ENCODE results near the gene KCNV2.

The KCNV2 gene

GRCh38 chr9:2717385-2717784 lies at the start of gene KCNV2:
KCNV2 (plus strand) TSS chr9:2717510; CDS start chr9:2717740, 230 bp downstream.
- DNase-seq (ENCODE audit: low spot score in 2 of 2) = no peak
- Histone ChIP-seq H3K27me3 (ENCODE audit: low read depth) (no peaks in the 10 kb centered on the region), H3K4me3 (no peak within 1 kb of the TSS), H3K36me3 (replicated peaks) (0 out of 2 replicates have a peak, but pooled peaks cover 3% of the 10 kb centered on the region), H3K9me3 (no peaks in the 10 kb centered on the region), H3K4me1 (peaks cover 3% of the 10 kb centered on the region; the same call in 1 of the 2 replicates)
- in situ Hi-C loops (cut with MboI; ENCODE audit: low sequenced_read_pairs) = no loop called here

GRCh38 chr9:2673161-2673560 lies 44.1 kb upstream of the KCNV2 start:
- Histone ChIP-seq H3K27me3 (ENCODE audit: low read depth) (no peaks in the 10 kb centered on the region), H3K36me3 (replicated peaks) (no peaks in the 10 kb centered on the region), H3K4me1 (peaks cover 12% of the 10 kb centered on the region), H3K4me3 (no peak overlapping the region), H3K9me3 (no peaks in the 10 kb centered on the region)
- in situ Hi-C loops (cut with MboI; ENCODE audit: low sequenced_read_pairs) = no loop called here
- no peak for DNase-seq (ENCODE audit: low spot score in 2 of 2)

- in situ Hi-C loops (cut with MboI; ENCODE audit: low sequenced_read_pairs) = no loop called here
- no peak for DNase-seq (ENCODE audit: low spot score in 2 of 2)
These were observed 43.0 kb upstream of the KCNV2 start for GRCh38 chr9:2674141-2674824.

GRCh38 chr9:2675834-2676233 lies 41.5 kb upstream of the KCNV2 start:
- H3K9me3 ChIP-seq = no peaks in the 10 kb centered on the region
- H3K27me3 ChIP-seq (ENCODE audit: low read depth) = no peaks in the 10 kb centered on the region
- no peaks in the 10 kb centered on the region for H3K36me3 ChIP-seq (replicated peaks)
- H3K4me3 ChIP-seq = no peak overlapping the region
- no peak for DNase-seq (ENCODE audit: low spot score in 2 of 2)
- peaks cover 12% of the 10 kb centered on the region for H3K4me1 ChIP-seq
- in situ Hi-C loops (cut with MboI; ENCODE audit: low sequenced_read_pairs) = no loop called here

More at GRCh38 chr9:2674141-2674824, 43.0 kb upstream of the KCNV2 start:
- no peaks in the 10 kb centered on the region for H3K9me3 ChIP-seq
- no peaks in the 10 kb centered on the region for H3K27me3 ChIP-seq (ENCODE audit: low read depth)
- no peak overlapping the region for H3K4me3 ChIP-seq
- H3K36me3 ChIP-seq (replicated peaks) = no peaks in the 10 kb centered on the region
- peaks cover 12% of the 10 kb centered on the region for H3K4me1 ChIP-seq

- no peaks in the 10 kb centered on the region for H3K27me3 ChIP-seq (ENCODE audit: low read depth)
- peaks cover 12% of the 10 kb centered on the region for H3K4me1 ChIP-seq
- no peaks in the 10 kb centered on the region for H3K36me3 ChIP-seq (replicated peaks)
- H3K4me3 ChIP-seq = no peak overlapping the region
- DNase-seq (ENCODE audit: low spot score in 2 of 2) = peak in 1 of 2 experiments; percentile 51
- in situ Hi-C loops (cut with MboI; ENCODE audit: low sequenced_read_pairs) = no loop called here
- no peaks in the 10 kb centered on the region for H3K9me3 ChIP-seq
These were observed 40.8 kb upstream of the KCNV2 start for GRCh38 chr9:2676466-2676865.

- H3K4me3 ChIP-seq = no peak overlapping the region
- in situ Hi-C loops (cut with MboI; ENCODE audit: low sequenced_read_pairs) = no loop called here
- no peaks in the 10 kb centered on the region for H3K9me3 ChIP-seq
- H3K36me3 ChIP-seq (replicated peaks) = no peaks in the 10 kb centered on the region
- H3K27me3 ChIP-seq (ENCODE audit: low read depth) = no peaks in the 10 kb centered on the region
- peaks cover 12% of the 10 kb centered on the region for H3K4me1 ChIP-seq
- DNase-seq (ENCODE audit: low spot score in 2 of 2) = no peak
These were observed 39.1 kb upstream of the KCNV2 start for GRCh38 chr9:2677915-2678889.

GRCh38 chr9:2679011-2679410 lies 38.3 kb upstream of the KCNV2 start:
- Histone ChIP-seq H3K36me3 (replicated peaks) (no peaks in the 10 kb centered on the region), H3K27me3 (ENCODE audit: low read depth) (no peaks in the 10 kb centered on the region), H3K4me3 (no peak overlapping the region), H3K9me3 (no peaks in the 10 kb centered on the region), H3K4me1 (peaks cover 12% of the 10 kb centered on the region)
- no peak for DNase-seq (ENCODE audit: low spot score in 2 of 2)
- in situ Hi-C loops (cut with MboI; ENCODE audit: low sequenced_read_pairs) = no loop called here

- in situ Hi-C loops (cut with MboI; ENCODE audit: low sequenced_read_pairs) = no loop called here
- Histone ChIP-seq H3K27me3 (ENCODE audit: low read depth) (no peaks in the 10 kb centered on the region), H3K9me3 (no peaks in the 10 kb centered on the region), H3K4me3 (no peak overlapping the region), H3K4me1 (peaks cover 4% of the 10 kb centered on the region; the same call in 1 of the 2 replicates), H3K36me3 (replicated peaks) (no peaks in the 10 kb centered on the region)
- DNase-seq (ENCODE audit: low spot score in 2 of 2) = no peak
These were observed 35.3 kb upstream of the KCNV2 start for GRCh38 chr9:2681981-2682380.

- no peak for DNase-seq (ENCODE audit: low spot score in 2 of 2)
- in situ Hi-C loops (cut with MboI; ENCODE audit: low sequenced_read_pairs) = no loop called here
- no peaks in the 10 kb centered on the region for H3K27me3 ChIP-seq (ENCODE audit: low read depth)
- peaks cover 4% of the 10 kb centered on the region for H3K36me3 ChIP-seq (replicated peaks)
- no peak overlapping the region for H3K4me3 ChIP-seq
- H3K4me1 ChIP-seq = no peaks in the 10 kb centered on the region
- no peaks in the 10 kb centered on the region for H3K9me3 ChIP-seq
These were observed 30.4 kb upstream of the KCNV2 start for GRCh38 chr9:2686911-2687310.

- no peaks in the 10 kb centered on the region for H3K9me3 ChIP-seq
- H3K36me3 ChIP-seq (replicated peaks) = peaks cover 4% of the 10 kb centered on the region
- H3K27me3 ChIP-seq (ENCODE audit: low read depth) = no peaks in the 10 kb centered on the region
- DNase-seq (ENCODE audit: low spot score in 2 of 2) = no peak
- in situ Hi-C loops (cut with MboI; ENCODE audit: low sequenced_read_pairs) = no loop called here
- H3K4me1 ChIP-seq = no peaks in the 10 kb centered on the region
- H3K4me3 ChIP-seq = no peak overlapping the region
These were observed 28.7 kb upstream of the KCNV2 start for GRCh38 chr9:2688636-2689035.

GRCh38 chr9:2691212-2691611 lies 26.1 kb upstream of the KCNV2 start:
- Histone ChIP-seq H3K9me3 (no peaks in the 10 kb centered on the region), H3K4me3 (no peak overlapping the region), H3K36me3 (replicated peaks) (peaks cover 4% of the 10 kb centered on the region), H3K27me3 (ENCODE audit: low read depth) (no peaks in the 10 kb centered on the region), H3K4me1 (no peaks in the 10 kb centered on the region)
- in situ Hi-C loops (cut with MboI; ENCODE audit: low sequenced_read_pairs) = no loop called here
- no peak for DNase-seq (ENCODE audit: low spot score in 2 of 2)

- peaks cover 4% of the 10 kb centered on the region for H3K36me3 ChIP-seq (replicated peaks)
- no peaks in the 10 kb centered on the region for H3K9me3 ChIP-seq
- H3K27me3 ChIP-seq (ENCODE audit: low read depth) = no peaks in the 10 kb centered on the region
- H3K4me1 ChIP-seq = no peaks in the 10 kb centered on the region
- in situ Hi-C loops (cut with MboI; ENCODE audit: low sequenced_read_pairs) = no loop called here
- DNase-seq (ENCODE audit: low spot score in 2 of 2) = no peak
- H3K4me3 ChIP-seq = no peak overlapping the region
These were observed 25.7 kb upstream of the KCNV2 start for GRCh38 chr9:2691626-2692025.

GRCh38 chr9:2693056-2693455 lies 24.3 kb upstream of the KCNV2 start:
- no peaks in the 10 kb centered on the region for H3K4me1 ChIP-seq
- no peaks in the 10 kb centered on the region for H3K9me3 ChIP-seq
- no peaks in the 10 kb centered on the region for H3K27me3 ChIP-seq (ENCODE audit: low read depth)
- H3K36me3 ChIP-seq (replicated peaks) = peaks cover 4% of the 10 kb centered on the region
- in situ Hi-C loops (cut with MboI; ENCODE audit: low sequenced_read_pairs) = no loop called here
- DNase-seq (ENCODE audit: low spot score in 2 of 2) = no peak
- no peak overlapping the region for H3K4me3 ChIP-seq

GRCh38 chr9:2697492-2697891 lies 19.8 kb upstream of the KCNV2 start:
- no peaks in the 10 kb centered on the region for H3K27me3 ChIP-seq (ENCODE audit: low read depth)
- H3K4me3 ChIP-seq = no peak overlapping the region
- DNase-seq (ENCODE audit: low spot score in 2 of 2) = no peak
- in situ Hi-C loops (cut with MboI; ENCODE audit: low sequenced_read_pairs) = no loop called here
- H3K36me3 ChIP-seq (replicated peaks) = no peaks in the 10 kb centered on the region
- H3K4me1 ChIP-seq = peaks cover 13% of the 10 kb centered on the region
- H3K9me3 ChIP-seq = no peaks in the 10 kb centered on the region
